ENCODE measurements around the gene EIPR1.

EIPR1 gene

DNA sequence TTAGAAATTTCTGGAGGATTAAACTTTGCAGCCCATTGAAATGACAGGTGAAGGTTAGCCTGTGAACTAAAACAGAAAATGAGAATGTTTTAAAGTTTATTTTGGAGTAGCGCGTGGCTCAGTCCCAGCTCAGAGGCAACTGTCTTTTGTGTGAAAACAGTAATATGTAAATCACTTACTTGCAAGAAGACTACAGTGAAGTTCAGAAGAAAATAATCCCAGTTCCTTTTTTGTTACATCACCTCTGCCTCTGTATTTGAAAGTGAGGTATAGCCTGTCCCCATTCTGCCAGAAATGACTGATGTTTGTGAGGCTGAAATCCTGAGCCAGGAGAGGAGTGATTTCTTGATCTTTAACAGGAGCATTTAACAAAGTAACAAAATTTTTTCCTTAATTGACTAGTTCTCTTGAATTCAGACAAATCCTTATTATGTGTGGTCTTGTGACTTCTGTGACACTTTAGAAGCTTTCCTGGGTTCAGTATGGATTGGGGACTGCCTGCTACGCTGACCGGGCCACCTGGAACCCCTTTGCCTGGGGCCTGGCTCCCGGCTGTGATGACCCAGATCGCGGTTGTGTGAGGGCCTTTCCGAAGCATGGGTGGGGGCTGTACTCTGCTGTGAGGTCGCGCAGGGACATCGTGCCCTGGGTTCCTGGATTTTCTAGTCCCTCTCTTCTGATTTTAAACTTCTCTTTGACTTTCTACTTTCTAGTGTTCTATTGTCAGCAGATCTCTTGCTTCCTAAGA, 26.1 kb upstream of the EIPR1 start:
- peaks cover 5% of the 10 kb centered on the region; the same call in 1 of the 2 replicates for H3K36me3 ChIP-seq (ENCODE audit: control insufficient read depth, insufficient read depth, low read length)
- no peak overlapping the region for H3K27ac ChIP-seq (ENCODE audit: low read length)
- H3K9me3 ChIP-seq (ENCODE audit: control insufficient read depth, insufficient read depth, low read length), result no peaks in the 10 kb centered on the region
- DNase-seq (ENCODE audit: low read depth, low spot score), result no peak
- no peaks in the 10 kb centered on the region for H3K4me1 ChIP-seq (ENCODE audit: control insufficient read depth, insufficient read depth, low read length)
- WGBS (ENCODE audit: insufficient coverage, insufficient read length), result no CpG with 5 or more reads among the region's 11 CpGs
- H3K4me3 ChIP-seq (ENCODE audit: low read length), result no peak overlapping the region
- no peaks in the 10 kb centered on the region for H3K27me3 ChIP-seq (ENCODE audit: control insufficient read depth, insufficient read depth, low read length)

DNA sequence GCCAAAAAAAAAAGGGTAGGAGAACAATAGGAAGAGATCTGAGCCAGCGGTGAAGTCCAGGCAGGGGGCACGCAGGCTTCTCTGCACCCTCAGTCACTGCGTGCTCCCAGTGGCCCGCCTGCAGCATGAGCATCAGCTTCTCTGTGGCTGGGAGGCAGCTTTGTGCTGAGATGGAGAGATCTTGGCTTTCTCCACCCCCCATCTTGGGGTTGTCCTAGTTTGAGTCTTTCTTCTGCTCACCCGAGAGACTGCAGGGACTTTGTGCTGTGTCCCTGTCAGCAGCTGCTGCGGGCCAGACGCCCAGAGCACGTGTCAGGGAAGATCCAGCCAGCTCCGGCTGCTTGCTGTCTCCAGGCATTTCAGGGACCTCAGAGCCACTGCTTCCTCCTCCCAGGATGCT, 22.2 kb upstream of the EIPR1 start:
- no peak overlapping the region for H3K4me3 ChIP-seq (ENCODE audit: low read length)
- no peaks in the 10 kb centered on the region for H3K4me1 ChIP-seq (ENCODE audit: control insufficient read depth, insufficient read depth, low read length)
- WGBS (ENCODE audit: insufficient coverage, insufficient read length), result no CpG with 5 or more reads among the region's 9 CpGs
- H3K36me3 ChIP-seq (ENCODE audit: control insufficient read depth, insufficient read depth, low read length), result peaks cover 5% of the 10 kb centered on the region; the same call in 1 of the 2 replicates
- no peaks in the 10 kb centered on the region for H3K9me3 ChIP-seq (ENCODE audit: control insufficient read depth, insufficient read depth, low read length)
- no peaks in the 10 kb centered on the region for H3K27me3 ChIP-seq (ENCODE audit: control insufficient read depth, insufficient read depth, low read length)
- no peak overlapping the region for H3K27ac ChIP-seq (ENCODE audit: low read length)
- DNase-seq (ENCODE audit: low read depth, low spot score), result no peak

DNA sequence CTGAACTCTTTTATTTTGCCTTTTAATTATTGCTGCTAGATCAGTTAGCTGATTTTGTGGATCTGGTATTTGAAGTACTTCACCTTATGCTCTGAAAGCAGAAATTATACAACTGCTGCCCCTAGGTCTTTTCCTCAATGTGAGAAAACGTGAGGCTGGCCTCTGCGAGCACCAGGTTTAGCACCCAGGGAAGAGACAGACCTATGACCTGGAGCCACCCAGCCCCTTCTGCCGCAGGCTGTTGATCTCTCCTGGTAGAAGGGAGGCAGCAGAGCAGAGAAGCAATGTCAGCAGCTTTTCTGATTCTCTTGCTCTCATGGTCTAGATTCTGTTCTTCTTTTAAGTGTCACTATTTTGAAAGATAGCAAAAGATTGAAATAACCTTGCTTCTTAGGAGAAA, 21.8 kb upstream of the EIPR1 start:
- H3K27me3 ChIP-seq (ENCODE audit: control insufficient read depth, insufficient read depth, low read length), result no peaks in the 10 kb centered on the region
- no CpG with 5 or more reads among the region's 3 CpGs for WGBS (ENCODE audit: insufficient coverage, insufficient read length)
- no peaks in the 10 kb centered on the region for H3K9me3 ChIP-seq (ENCODE audit: control insufficient read depth, insufficient read depth, low read length)
- H3K4me3 ChIP-seq (ENCODE audit: low read length), result no peak overlapping the region
- peaks cover 5% of the 10 kb centered on the region; the same call in 1 of the 2 replicates for H3K36me3 ChIP-seq (ENCODE audit: control insufficient read depth, insufficient read depth, low read length)
- no peak overlapping the region for H3K27ac ChIP-seq (ENCODE audit: low read length)
- no peak for DNase-seq (ENCODE audit: low read depth, low spot score)
- no peaks in the 10 kb centered on the region for H3K4me1 ChIP-seq (ENCODE audit: control insufficient read depth, insufficient read depth, low read length)

DNA sequence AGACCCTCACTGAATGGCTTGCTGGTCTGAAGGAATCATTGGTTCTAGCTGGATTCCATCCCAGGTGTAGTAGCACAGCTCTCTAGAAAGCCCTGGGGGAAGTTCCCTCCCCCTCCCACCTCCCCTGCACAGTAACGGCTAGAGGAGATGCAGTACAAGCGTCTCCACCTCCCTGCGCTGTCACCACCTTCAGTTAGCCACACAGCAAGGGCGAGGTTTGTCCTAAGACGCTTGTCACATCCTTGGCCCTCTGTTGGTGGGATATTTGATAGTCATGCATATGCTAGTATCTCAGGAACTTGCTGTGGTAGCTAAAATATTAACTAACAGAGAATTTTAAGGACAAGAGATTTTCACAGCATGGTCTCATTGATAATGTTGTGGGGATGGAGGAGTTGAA, 21.2 kb upstream of the EIPR1 start:
- H3K27ac ChIP-seq (ENCODE audit: low read length), result no peak overlapping the region

DNA sequence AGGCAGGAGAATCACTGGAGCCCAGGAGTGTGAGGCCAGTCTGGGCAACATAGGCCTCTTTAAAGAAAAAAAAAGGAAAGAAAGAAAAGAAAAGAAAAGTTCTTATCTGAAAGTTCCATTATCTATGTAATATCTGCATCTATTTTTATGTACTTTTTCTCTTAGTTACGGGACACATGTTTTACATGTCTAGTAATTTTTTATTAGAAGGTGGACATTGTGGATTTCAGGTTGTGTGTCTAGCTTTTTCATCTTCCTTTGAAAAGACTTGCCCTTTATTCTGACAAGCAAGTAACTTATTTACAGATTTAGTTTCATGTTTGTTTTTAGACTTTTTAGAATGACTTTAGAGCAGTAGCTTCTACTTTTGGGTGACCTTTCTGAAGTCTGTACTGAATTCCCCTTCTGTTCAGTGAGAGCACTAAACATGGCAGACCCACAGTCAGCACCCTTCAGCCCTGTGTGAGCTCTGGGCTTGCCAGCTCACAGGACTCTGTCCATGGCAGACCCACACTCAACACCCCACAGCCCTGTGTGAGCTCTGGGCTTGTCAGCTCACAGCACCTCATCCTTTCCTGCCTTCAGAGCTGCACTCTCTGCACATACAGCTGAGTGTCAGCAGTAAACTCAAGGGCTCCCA, 19.4 kb upstream of the EIPR1 start:
- no CpG with 5 or more reads among the region's 1 CpG for WGBS (ENCODE audit: insufficient coverage, insufficient read length)
- no peaks in the 10 kb centered on the region for H3K4me1 ChIP-seq (ENCODE audit: control insufficient read depth, insufficient read depth, low read length)
- no peak for DNase-seq (ENCODE audit: low read depth, low spot score)
- no peaks in the 10 kb centered on the region for H3K9me3 ChIP-seq (ENCODE audit: control insufficient read depth, insufficient read depth, low read length)
- no peak overlapping the region for H3K4me3 ChIP-seq (ENCODE audit: low read length)
- H3K27me3 ChIP-seq (ENCODE audit: control insufficient read depth, insufficient read depth, low read length), result no peaks in the 10 kb centered on the region
- no peak overlapping the region for H3K27ac ChIP-seq (ENCODE audit: low read length)
- peaks cover 5% of the 10 kb centered on the region; the same call in 1 of the 2 replicates for H3K36me3 ChIP-seq (ENCODE audit: control insufficient read depth, insufficient read depth, low read length)

More for the DNA sequence above, 21.2 kb upstream of the EIPR1 start:
- H3K4me1 ChIP-seq (ENCODE audit: control insufficient read depth, insufficient read depth, low read length), result no peaks in the 10 kb centered on the region
- H3K36me3 ChIP-seq (ENCODE audit: control insufficient read depth, insufficient read depth, low read length), result peaks cover 5% of the 10 kb centered on the region; the same call in 1 of the 2 replicates
- no peaks in the 10 kb centered on the region for H3K27me3 ChIP-seq (ENCODE audit: control insufficient read depth, insufficient read depth, low read length)
- no peak for DNase-seq (ENCODE audit: low read depth, low spot score)
- no peak overlapping the region for H3K4me3 ChIP-seq (ENCODE audit: low read length)
- H3K9me3 ChIP-seq (ENCODE audit: control insufficient read depth, insufficient read depth, low read length), result no peaks in the 10 kb centered on the region
- no CpG with 5 or more reads among the region's 5 CpGs for WGBS (ENCODE audit: insufficient coverage, insufficient read length)

DNA sequence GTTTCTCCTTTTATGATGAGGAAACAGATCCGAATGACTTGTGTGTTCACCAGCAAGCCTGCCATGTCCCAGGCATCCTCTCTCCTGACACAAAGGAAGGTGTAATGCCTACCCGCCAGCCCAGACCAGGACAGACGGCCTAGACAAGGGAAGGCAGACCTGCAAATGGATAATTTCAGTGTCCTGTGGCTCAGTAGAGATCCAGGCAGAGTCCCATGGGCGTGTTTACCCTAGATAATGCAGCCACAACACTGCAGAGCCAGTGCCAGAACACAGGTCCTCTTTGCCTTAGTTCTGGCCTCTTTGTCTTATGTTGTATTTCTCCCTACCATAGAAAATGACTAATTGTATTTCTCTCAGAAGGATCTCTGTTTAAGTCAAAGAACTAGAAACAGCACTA, 14.6 kb upstream of the EIPR1 start:
- H3K27ac ChIP-seq (ENCODE audit: low read length), result no peak overlapping the region
- H3K4me3 ChIP-seq (ENCODE audit: low read length), result no peak overlapping the region
- DNase-seq (ENCODE audit: low read depth, low spot score), result no peak
- H3K27me3 ChIP-seq (ENCODE audit: control insufficient read depth, insufficient read depth, low read length), result no peaks in the 10 kb centered on the region
- peaks cover 22% of the 10 kb centered on the region for H3K36me3 ChIP-seq (ENCODE audit: control insufficient read depth, insufficient read depth, low read length)
- H3K4me1 ChIP-seq (ENCODE audit: control insufficient read depth, insufficient read depth, low read length), result no peaks in the 10 kb centered on the region
- H3K9me3 ChIP-seq (ENCODE audit: control insufficient read depth, insufficient read depth, low read length), result no peaks in the 10 kb centered on the region
- no CpG with 5 or more reads among the region's 4 CpGs for WGBS (ENCODE audit: insufficient coverage, insufficient read length)

DNA sequence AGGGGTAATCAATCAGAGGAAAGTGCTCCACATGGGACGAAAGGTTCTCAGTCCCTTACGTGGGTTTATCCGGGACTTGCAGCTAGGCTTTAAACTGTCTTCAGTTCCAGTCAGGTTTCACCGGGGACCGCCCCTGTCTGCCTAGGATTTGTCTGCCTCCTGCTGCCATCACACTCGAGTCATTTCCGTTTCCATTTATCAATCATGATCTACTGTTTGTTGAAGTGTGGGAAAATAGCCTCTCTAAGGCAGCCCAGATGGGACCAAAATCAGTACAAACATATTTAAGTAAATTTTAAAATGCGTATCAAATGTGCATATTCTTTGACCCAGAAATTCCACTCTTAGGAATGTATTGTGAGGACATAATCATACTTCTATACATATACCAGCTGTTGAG, 12.4 kb upstream of the EIPR1 start:
- H3K9me3 ChIP-seq (ENCODE audit: control insufficient read depth, insufficient read depth, low read length), result no peaks in the 10 kb centered on the region
- no peaks in the 10 kb centered on the region for H3K27me3 ChIP-seq (ENCODE audit: control insufficient read depth, insufficient read depth, low read length)
- no peak overlapping the region for H3K4me3 ChIP-seq (ENCODE audit: low read length)
- peaks cover 22% of the 10 kb centered on the region for H3K36me3 ChIP-seq (ENCODE audit: control insufficient read depth, insufficient read depth, low read length)
- DNase-seq (ENCODE audit: low read depth, low spot score), result no peak
- no CpG with 5 or more reads among the region's 8 CpGs for WGBS (ENCODE audit: insufficient coverage, insufficient read length)
- no peak overlapping the region for H3K27ac ChIP-seq (ENCODE audit: low read length)
- H3K4me1 ChIP-seq (ENCODE audit: control insufficient read depth, insufficient read depth, low read length), result no peaks in the 10 kb centered on the region

DNA sequence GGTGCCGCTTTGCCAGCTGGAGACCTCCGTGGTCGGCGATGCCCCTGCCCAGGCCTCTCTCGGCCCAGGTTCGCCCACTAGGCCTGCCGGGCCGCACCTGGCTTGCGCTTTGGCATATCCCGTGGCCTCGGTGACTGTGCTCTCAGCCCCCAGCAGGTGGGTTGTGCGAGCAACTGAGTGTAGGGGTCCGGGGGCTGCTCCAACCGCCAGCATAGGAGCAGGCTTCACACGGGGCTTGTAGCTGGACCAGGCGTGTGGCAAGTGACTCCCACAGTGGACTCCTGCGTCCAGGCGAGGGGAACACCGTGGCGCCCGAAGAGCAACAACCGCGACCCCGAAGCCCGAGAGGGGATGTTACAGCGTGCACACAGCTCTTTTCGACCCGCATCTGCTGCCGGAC, 11.6 kb upstream of the EIPR1 start:
- Histone ChIP-seq H3K36me3 (ENCODE audit: control insufficient read depth, insufficient read depth, low read length) (peaks cover 22% of the 10 kb centered on the region), H3K27me3 (ENCODE audit: control insufficient read depth, insufficient read depth, low read length) (no peaks in the 10 kb centered on the region), H3K27ac (ENCODE audit: low read length) (no peak overlapping the region), H3K4me1 (ENCODE audit: control insufficient read depth, insufficient read depth, low read length) (no peaks in the 10 kb centered on the region), H3K4me3 (ENCODE audit: low read length) (no peak overlapping the region), H3K9me3 (ENCODE audit: control insufficient read depth, insufficient read depth, low read length) (no peaks in the 10 kb centered on the region)
- DNase-seq (ENCODE audit: low read depth, low spot score), result no peak
- no CpG with 5 or more reads among the region's 29 CpGs for WGBS (ENCODE audit: insufficient coverage, insufficient read length)

DNA sequence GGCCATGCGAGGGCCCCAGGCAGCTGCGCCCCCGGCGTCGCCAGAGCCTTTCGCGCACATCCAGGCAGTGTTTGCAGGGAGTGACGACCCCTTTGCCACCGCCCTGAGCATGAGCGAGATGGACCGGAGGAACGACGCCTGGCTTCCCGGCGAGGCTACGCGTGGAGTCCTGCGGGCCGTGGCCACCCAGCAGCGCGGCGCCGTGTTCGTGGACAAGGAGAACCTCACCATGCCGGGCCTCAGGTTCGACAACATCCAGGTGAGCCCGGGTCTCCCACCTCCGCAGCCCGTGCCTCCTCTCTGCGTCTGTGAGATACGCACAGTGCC, 10.8 kb upstream of the EIPR1 start:
- Histone ChIP-seq H3K27ac (ENCODE audit: low read length) (no peak overlapping the region), H3K36me3 (ENCODE audit: control insufficient read depth, insufficient read depth, low read length) (peaks cover 22% of the 10 kb centered on the region), H3K27me3 (ENCODE audit: control insufficient read depth, insufficient read depth, low read length) (no peaks in the 10 kb centered on the region), H3K4me1 (ENCODE audit: control insufficient read depth, insufficient read depth, low read length) (no peaks in the 10 kb centered on the region), H3K4me3 (ENCODE audit: low read length) (no peak overlapping the region), H3K9me3 (ENCODE audit: control insufficient read depth, insufficient read depth, low read length) (no peaks in the 10 kb centered on the region)
- no CpG with 5 or more reads among the region's 31 CpGs for WGBS (ENCODE audit: insufficient coverage, insufficient read length)
- no peak for DNase-seq (ENCODE audit: low read depth, low spot score)

DNA sequence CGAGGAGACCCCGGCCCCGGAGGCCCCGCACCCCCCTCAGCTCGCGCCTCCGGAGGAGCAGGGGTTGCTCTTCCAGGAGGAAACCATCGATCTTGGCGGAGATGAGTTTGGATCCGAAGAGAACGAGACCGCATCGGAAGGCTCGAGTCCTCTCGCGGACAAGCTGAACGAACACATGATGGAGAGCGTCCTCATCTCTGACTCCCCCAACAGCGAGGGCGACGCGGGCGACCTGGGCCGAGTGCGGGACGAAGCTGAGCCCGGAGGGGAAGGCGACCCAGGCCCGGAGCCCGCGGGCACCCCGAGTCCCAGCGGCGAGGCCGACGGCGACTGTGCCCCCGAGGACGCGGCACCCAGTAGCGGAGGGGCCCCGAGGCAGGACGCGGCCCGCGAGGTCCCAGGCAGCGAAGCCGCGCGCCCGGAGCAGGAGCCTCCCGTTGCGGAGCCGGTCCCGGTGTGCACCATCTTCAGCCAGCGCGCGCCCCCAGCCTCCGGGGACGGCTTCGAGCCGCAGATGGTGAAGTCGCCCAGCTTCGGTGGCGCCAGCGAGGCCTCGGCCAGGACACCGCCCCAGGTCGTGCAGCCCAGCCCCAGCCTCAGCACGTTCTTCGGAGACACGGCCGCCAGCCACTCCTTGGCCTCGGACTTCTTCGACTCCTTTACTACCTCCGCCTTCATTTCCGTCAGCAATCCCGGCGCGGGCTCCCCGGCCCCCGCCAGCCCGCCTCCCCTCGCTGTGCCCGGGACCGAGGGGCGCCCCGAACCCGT, 10.2 kb upstream of the EIPR1 start:
- Histone ChIP-seq H3K36me3 (ENCODE audit: control insufficient read depth, insufficient read depth, low read length) (peaks cover 22% of the 10 kb centered on the region), H3K27ac (ENCODE audit: low read length) (no peak overlapping the region), H3K4me3 (ENCODE audit: low read length) (no peak overlapping the region), H3K9me3 (ENCODE audit: control insufficient read depth, insufficient read depth, low read length) (no peaks in the 10 kb centered on the region), H3K27me3 (ENCODE audit: control insufficient read depth, insufficient read depth, low read length) (no peaks in the 10 kb centered on the region), H3K4me1 (ENCODE audit: control insufficient read depth, insufficient read depth, low read length) (no peaks in the 10 kb centered on the region)
- DNase-seq (ENCODE audit: low read depth, low spot score), result no peak
- no CpG with 5 or more reads among the region's 89 CpGs for WGBS (ENCODE audit: insufficient coverage, insufficient read length)
